Stomach (tissue), 4 donors: ENCODE data around the gene PLEKHO1.

Source experiments
- EP300 ChIP-seq: sonication (generic); formaldehyde crosslinking; IDR thresholded peaks from one replicate; pipeline ENCODE4 v1.6.1; 2017; ENCODE audit warnings: antibody characterized with exemption
- POLR2A ChIP-seq, 4 donors: fragments of 450-650 bp; IDR thresholded peaks; one replicate each; pipeline ENCODE4 v1.6.1; 2016; ENCODE audit warnings: antibody characterized with exemption in 4 of 4, control low read depth in 2 of 4, mild to moderate bottlenecking in 1 of 4, moderate library complexity in 1 of 4
- POLR2AphosphoS5 ChIP-seq, 3 donors: sonication (generic); formaldehyde crosslinking; IDR thresholded peaks; one replicate each; pipeline ENCODE4 v1.6.1; 2016; ENCODE audit warnings: antibody characterized with exemption in 3 of 3
- TF ChIP-seq, protein P1 (sequence below), 7 experiments: fragments of 450-650 bp in 4 of 7; fragments of 200-600 bp in 3 of 7; sonication (generic) in 3 of 7; IDR thresholded peaks; one replicate each; pipeline ENCODE4 v1.5.1; 2016 to 2019; ENCODE audit warnings: antibody characterized with exemption in 7 of 7, control low read depth in 2 of 7, mild to moderate bottlenecking in 1 of 7

DNA sequence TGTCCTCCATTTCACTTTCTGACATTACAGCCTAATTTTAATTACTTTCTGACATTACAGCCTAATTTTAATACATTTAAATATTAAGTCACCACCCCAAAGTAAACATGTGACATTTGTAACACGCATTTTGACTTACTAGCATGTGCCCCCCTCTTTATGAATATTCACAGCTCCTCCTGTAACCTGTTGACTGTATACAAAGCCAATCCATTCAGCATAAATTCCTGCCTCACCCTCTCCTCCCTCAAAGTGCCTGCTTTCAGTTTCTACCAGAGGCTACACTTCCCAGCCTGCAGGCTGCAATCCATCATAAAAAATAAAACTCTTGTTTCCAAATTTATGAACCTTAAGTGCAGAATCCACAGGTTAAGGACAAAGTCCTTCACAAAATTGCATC, 46.7 kb downstream of the PLEKHO1 start:
- TF ChIP-seq, protein P1, sequence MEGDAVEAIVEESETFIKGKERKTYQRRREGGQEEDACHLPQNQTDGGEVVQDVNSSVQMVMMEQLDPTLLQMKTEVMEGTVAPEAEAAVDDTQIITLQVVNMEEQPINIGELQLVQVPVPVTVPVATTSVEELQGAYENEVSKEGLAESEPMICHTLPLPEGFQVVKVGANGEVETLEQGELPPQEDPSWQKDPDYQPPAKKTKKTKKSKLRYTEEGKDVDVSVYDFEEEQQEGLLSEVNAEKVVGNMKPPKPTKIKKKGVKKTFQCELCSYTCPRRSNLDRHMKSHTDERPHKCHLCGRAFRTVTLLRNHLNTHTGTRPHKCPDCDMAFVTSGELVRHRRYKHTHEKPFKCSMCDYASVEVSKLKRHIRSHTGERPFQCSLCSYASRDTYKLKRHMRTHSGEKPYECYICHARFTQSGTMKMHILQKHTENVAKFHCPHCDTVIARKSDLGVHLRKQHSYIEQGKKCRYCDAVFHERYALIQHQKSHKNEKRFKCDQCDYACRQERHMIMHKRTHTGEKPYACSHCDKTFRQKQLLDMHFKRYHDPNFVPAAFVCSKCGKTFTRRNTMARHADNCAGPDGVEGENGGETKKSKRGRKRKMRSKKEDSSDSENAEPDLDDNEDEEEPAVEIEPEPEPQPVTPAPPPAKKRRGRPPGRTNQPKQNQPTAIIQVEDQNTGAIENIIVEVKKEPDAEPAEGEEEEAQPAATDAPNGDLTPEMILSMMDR (IDR thresholded peaks at IDR 0.05), result no peak
- TF ChIP-seq POLR2AphosphoS5 (IDR thresholded peaks at IDR 0.05), result no peak
- no peak for TF ChIP-seq POLR2A (IDR thresholded peaks at IDR 0.05)
- TF ChIP-seq EP300, result no peak
